NCI-H345 (cell line): ENCODE results near the gene CHRNG.

Experiments used
- DNase-seq: peaks from one replicate; lab custom pipeline; 2025; lab: John Stamatoyannopoulos, UW

Gene CHRNG

DNA sequence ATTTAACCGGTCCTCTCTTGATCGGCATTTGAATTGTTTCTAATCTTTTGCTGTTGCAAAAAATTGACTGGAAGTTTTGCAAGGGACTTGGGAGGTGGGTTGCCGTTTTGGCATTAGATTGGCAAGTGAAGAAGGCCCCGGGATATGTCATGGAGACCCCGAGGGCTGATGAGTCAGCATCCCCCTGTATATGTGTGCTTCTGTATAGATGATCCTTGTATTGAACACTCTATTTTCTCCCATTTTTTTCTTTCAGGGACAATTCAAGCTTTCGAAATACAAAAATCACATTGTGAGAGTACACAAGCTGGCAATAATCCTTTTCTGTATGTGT, 41.1 kb downstream of the CHRNG start:
- no peak for DNase-seq

DNA sequence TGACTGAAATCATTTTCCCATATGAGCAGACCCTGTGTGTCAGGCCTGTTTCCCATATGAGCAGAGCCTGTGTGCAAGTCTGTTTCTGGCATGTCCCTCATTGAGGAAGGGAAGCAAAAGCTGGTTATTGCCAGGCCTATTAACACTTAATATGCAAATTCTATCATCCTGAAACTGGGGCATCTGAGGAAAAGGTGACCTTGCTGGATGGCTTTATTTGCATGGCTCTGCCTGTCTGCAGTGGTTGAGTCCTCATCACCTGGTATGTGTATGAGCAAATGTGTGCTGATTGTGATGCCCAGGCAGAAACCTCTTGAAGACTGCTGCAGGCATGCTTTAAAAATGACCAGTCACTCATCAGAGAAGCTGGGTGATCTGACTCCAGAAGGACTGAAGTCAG, 42.2 kb downstream of the CHRNG start:
- DNase-seq, result no peak

DNA sequence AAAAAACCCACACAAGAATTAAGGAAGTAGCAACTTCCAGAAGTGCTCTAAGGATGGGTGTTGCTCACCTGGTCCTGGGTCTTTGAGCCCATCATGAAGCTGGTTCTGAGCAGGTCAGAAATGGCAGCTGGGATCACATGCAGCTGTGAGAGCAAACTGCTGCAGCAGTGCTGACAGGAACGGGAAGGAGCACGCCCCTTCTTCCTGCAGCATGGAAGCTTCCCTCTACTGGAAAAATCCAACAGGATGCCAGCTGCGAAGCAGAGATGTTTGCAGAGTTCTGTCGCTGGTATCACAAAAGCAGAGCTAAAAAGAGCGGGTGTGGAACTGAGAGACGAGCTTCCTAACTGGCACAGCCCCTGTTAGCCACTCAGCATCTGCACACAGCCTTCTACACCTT, 44.7 kb downstream of the CHRNG start:
- DNase-seq, result no peak

DNA sequence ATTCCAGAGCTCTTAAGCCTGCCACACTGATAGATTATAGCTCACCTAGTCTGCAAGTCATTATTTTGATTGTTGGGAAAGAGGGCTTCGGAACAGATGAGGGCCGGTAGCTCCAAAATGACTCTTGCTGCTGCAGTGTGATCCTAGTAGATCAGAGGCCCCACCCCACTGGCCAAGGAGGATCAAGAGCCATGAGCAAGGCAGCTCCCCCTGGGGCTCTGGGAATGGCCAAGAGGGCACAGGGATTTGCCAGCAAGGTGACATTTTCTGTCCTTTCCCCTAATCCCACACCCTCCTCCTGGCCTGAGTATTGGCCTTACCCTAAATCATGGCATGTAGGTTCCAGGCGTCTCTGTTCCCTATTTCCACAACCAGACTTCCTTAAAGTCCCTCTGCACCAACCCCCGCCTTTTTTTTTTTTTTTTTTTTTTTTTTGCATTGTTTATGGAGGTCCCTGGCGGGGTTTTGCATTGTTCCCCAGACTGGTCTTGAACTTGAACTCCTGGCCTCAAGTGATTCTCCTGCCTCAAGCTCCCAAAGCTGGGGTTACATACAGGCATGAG, 47.5 kb downstream of the CHRNG start:
- no peak for DNase-seq

DNA sequence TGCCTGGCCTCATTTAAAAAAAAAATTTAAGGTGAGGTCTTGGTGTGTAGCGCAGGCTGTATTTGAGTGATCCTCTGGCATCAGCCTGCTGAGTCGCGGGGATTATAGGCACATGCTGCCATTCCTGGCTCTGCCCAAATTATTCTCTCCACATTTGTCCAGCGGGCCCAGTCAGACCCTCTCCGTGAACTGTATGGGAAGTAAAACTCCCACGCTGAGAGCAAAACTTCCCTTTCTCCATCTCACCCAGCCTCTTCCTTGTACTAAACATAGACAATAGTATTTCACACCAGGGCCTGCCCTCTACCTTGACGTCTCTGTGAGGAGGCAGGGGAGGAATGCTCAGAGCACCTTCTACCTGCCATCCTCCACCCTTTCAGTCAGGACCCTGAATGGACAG, 48.0 kb downstream of the CHRNG start:
- DNase-seq, result no peak

DNA sequence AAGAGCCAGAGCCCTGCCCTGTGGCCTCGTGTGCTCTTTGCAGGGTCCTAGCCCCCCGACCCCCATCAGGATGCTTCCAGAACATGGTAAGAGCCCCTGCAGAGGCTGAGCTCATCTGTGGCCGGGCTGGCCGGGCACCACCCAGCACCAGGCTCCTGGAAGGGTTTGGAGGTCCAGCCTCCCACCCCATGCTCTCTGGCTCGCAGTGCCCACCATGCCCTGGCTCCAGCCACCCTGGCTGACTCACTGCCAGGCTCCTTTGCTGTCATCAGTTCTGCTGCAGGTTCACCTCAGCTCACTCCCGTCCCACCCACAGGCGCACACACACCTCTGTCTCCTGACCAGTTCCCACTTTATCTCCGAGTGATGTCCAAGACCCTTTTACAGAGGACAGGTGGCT, 48.5 kb downstream of the CHRNG start:
- DNase-seq, result no peak

DNA sequence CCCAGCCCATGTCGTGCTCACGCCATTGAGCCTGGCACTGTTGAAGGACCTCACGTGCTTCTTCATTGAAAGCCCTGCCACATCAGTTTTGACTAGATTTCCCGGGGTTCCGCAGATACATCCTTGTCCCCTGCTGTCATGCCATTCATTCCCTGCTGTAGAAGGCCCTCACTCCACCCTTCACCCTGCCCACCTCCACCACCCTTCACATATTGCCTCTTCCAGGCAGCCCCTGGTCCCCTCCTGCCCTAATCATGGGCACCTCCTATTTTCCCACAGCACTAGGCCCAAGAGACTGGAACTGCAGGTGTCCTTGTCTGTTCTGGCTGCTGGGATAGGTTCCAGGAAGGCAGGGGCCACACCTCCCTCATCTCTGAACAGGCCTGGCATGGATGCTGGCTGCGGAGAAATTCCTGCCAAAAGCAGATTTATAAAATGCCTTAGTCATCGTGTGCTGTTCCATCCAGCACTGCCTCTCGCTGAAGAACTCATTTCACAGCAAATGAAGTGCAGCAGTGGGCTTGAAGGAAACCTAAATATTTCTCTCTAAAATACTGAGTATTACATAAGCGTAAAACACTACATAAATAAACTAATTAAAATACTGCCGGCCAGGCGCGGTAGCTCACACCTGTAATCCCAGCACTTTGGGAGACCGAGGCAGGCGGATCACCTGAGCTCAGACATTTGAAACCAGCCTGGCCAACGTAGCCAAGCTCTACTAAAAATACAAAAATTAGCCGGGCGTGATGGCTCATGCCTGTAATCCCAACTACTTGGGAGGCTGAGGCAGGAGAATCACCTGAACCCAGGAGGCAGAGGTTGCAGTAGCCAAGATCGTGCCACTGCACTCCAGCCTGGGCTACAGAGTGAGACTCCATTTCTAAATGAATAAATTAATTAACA, 49.4 kb downstream of the CHRNG start:
- no peak for DNase-seq

DNA sequence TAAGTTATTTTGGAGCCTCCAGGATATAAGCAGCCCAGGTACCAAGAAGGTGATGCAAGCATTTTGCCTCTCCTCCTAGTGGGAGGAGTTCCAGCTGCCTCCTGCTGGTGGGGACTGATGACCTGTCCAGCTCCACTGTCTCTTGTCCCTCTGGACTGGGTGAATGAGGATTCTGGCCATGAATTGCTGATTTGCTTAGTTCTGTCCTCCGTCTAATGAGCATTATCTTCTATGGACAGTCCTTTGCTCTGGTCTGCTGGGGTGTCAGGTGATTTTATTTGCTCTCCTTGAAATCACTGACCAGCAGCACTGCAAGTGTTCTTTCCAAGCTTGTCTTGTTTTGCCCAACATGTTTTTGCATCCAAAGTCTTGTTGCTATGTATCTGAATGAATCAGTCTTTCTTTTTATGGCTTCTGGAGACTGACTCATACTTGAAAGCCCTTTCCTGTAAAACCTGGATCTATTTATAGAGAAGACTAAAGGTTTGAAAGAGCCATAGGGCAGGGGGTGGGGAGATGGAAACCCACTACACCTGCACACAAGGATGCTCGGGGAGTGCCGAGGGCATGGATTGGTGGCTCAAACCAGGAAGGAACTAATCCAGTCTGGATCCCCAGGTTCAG, 53.4 kb downstream of the CHRNG start:
- DNase-seq, result no peak

DNA sequence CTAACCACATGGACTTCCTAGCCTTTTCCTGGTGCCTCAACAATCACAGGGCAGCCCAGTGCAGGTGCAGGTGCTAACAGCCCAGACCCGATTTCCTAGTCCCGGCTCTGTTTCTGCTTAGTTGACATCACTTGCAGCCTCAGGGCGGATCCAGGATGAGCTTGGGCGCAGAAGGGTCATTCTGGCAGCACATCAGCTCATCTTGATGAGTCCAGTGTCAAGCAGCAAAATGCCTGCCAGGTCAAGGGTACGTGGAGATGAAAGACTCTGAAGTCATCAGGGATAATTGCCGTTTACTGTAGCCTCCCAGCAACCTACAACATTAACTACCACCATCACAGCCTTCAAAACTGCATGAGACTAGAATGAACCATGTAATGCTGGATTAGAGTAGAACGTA, 54.5 kb downstream of the CHRNG start:
- no peak for DNase-seq
